Measurements from ENCODE around the gene TMEM44. TPM values are rescaled to one million over a fixed set of nuclear protein-coding genes. Genes with fewer than 3 reads are reported as not detected.

The TMEM44 gene
- total and polyA plus RNA-seq, 3 experiments from 2014 or later = 2.6 to 5.7 (median 3.0) TPM

GRCh38 chr3:194640829-194641228, 7.6 kb upstream of the TMEM44 start:
- Histone ChIP-seq H3K4me1 (ENCODE audit: insufficient read depth, low read length) (peaks cover 5% of the 10 kb centered on the region), H3K27ac (ENCODE audit: low read depth, low read length) (no peak overlapping the region), H3K36me3 (ENCODE audit: insufficient read depth, low read length) (peaks cover 36% of the 10 kb centered on the region), H3K27me3 (ENCODE audit: insufficient read depth, low read length, poor library complexity, severe bottlenecking) (no peaks in the 10 kb centered on the region), H3K4me3 (ENCODE audit: low read length) (no peak overlapping the region), H3K9me3 (ENCODE audit: low read length) (no peaks in the 10 kb centered on the region)
- H3K4me1 Mint-ChIP-seq = peaks cover 4 to 6% (median 5%) of the 10 kb centered on the region in 3 donors
- peak in 2 of 5 donors; percentile 14 to 58 for DNase-seq
- POLR2A ChIA-PET = no interaction called here
- CTCF ChIA-PET = interaction anchor here (0.7 kb wide), 1 partner anchor 620 kb away, joined by 3 read pairs; no protein-coding TSS in a partner anchor
- H3K27me3 Mint-ChIP-seq = no peaks in the 10 kb centered on the region
- no peak overlapping the region for H3K27ac Mint-ChIP-seq
- H3K4me3 Mint-ChIP-seq = peak overlapping the region in 1 of 7 donors; percentile 34
- H3K9me3 Mint-ChIP-seq = no peaks in the 10 kb centered on the region
- peaks cover 16 to 56% (median 22%) of the 10 kb centered on the region in 3 donors for H3K36me3 Mint-ChIP-seq

DNA sequence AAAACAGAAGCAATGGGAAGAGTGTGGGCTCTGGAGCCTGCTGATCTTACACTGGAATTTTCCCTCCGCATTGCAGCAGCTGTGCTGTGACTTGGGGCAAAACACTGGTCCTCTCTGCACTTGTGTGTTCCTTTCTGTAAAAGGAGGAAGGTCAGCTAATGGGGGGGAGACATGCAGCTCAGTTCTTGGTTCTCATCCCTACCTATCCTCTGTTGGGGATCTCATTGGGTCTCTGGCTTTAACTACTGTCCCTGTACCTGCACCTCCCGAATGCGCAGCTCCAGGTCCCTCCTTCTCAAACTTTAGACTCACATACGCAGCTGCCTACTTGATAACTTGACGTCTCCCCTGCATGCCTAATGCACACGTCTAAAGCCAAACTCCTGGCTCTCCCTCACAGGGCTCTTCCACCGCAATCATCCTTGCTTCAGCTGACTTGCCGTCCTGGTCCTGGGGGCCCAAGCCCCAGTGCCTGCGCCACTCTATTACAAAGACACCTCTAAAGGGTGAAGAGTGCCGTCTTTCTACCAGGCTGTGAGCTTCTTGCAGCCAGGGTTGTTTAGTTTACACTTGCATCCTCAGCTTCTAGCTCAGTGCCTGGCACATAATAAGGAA, 5.9 kb upstream of the TMEM44 start:
- POLR2A ChIA-PET = no interaction called here
- Mint-ChIP-seq H3K4me3 (peak overlapping the region in 1 of 7 donors; percentile 38), H3K36me3 (peaks cover 9 to 42% (median 14%) of the 10 kb centered on the region in 3 donors), H3K4me1 (peaks cover 6 to 7% (median 7%) of the 10 kb centered on the region in 3 donors), H3K27ac (no peak overlapping the region), H3K9me3 (no peaks in the 10 kb centered on the region), H3K27me3 (no peaks in the 10 kb centered on the region)
- no peak overlapping the region for H3K27ac ChIP-seq (ENCODE audit: low read depth, low read length)
- H3K4me3 ChIP-seq (ENCODE audit: low read length) = no peak overlapping the region
- DNase-seq = no peak
- H3K36me3 ChIP-seq (ENCODE audit: insufficient read depth, low read length) = peaks cover 21% of the 10 kb centered on the region
- H3K27me3 ChIP-seq (ENCODE audit: insufficient read depth, low read length, poor library complexity, severe bottlenecking) = no peaks in the 10 kb centered on the region
- H3K4me1 ChIP-seq (ENCODE audit: insufficient read depth, low read length) = peaks cover 5% of the 10 kb centered on the region
- CTCF ChIA-PET = interaction anchor here (1.1 kb wide), 1 partner anchor 14 kb away, joined by 3 read pairs; no protein-coding TSS in a partner anchor
- no peaks in the 10 kb centered on the region for H3K9me3 ChIP-seq (ENCODE audit: low read length)

DNA sequence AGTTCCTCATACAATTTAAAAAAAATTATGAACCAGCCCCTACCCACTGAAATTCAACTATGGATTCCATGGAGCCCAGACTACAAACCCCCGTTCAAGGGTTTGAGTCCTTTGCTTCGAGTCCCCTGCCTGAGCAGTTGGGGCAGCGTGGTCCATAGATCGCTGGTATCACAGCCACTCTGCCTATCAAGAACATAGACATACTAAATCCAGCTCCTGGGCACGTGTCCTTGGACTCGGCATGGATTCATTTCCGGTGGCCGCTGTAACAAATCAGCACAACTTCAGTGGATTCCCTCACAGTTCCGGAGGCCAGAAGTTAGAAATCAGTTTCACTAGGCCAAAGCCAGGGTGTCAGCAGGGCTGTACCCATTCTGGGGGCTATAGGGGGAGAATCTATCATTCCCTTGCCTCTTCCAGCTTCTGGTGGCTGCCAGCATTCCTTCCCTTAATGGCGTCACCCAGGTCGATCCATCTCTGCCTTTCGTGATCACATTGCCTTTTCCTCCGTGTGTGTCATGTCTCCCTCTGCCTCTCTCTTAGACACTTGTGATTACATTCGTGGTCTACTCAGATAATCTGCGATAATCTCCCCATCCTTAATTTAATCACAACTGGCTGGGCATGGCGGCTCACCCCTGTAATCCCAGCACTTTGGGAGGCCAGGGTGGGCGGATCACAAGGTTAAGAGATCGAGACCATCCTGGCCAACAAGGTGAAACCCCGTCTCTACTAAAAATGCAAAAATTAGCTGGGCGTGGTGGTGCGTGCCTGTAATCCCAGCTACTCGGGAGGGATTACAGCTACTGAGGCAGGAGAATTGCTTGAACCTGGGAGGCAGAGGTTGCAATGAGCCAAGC, 4.6 kb upstream of the TMEM44 start:
- POLR2A ChIA-PET = no interaction called here
- Mint-ChIP-seq H3K27ac (peak overlapping the region in 2 of 8 donors; percentile 9 to 18), H3K27me3 (no peaks in the 10 kb centered on the region), H3K9me3 (no peaks in the 10 kb centered on the region), H3K4me3 (peak overlapping the region in 1 of 7 donors; percentile 34), H3K4me1 (peaks cover 11 to 13% (median 11%) of the 10 kb centered on the region in 3 donors), H3K36me3 (peaks cover 9 to 30% (median 11%) of the 10 kb centered on the region in 3 donors)
- Histone ChIP-seq H3K27ac (ENCODE audit: low read depth, low read length) (no peak overlapping the region), H3K27me3 (ENCODE audit: insufficient read depth, low read length, poor library complexity, severe bottlenecking) (no peaks in the 10 kb centered on the region), H3K4me1 (ENCODE audit: insufficient read depth, low read length) (peaks cover 5% of the 10 kb centered on the region), H3K4me3 (ENCODE audit: low read length) (no peak overlapping the region), H3K36me3 (ENCODE audit: insufficient read depth, low read length) (peaks cover 10% of the 10 kb centered on the region), H3K9me3 (ENCODE audit: low read length) (no peaks in the 10 kb centered on the region)
- CTCF ChIA-PET = interaction anchor here (1.1 kb wide), 1 partner anchor 13 kb away, joined by 3 read pairs; no protein-coding TSS in a partner anchor
- DNase-seq = no peak

- Mint-ChIP-seq H3K27me3 (no peaks in the 10 kb centered on the region), H3K4me1 (peaks cover 13 to 20% (median 14%) of the 10 kb centered on the region in 3 donors), H3K9me3 (no peaks in the 10 kb centered on the region), H3K27ac (peak overlapping the region in 3 of 8 donors; percentile 9 to 88 (median 40)), H3K4me3 (peak overlapping the region in 2 of 7 donors; percentile 34 to 71), H3K36me3 (peaks cover 6 to 23% (median 8%) of the 10 kb centered on the region in 3 donors)
- Histone ChIP-seq H3K36me3 (ENCODE audit: insufficient read depth, low read length) (peaks cover 7% of the 10 kb centered on the region), H3K27ac (ENCODE audit: low read depth, low read length) (no peak overlapping the region), H3K4me1 (ENCODE audit: insufficient read depth, low read length) (peaks cover 12% of the 10 kb centered on the region), H3K9me3 (ENCODE audit: low read length) (no peaks in the 10 kb centered on the region), H3K4me3 (ENCODE audit: low read length) (no peak overlapping the region), H3K27me3 (ENCODE audit: insufficient read depth, low read length, poor library complexity, severe bottlenecking) (no peaks in the 10 kb centered on the region)
- CTCF ChIA-PET = no interaction called here
- DNase-seq = no peak
- POLR2A ChIA-PET = no interaction called here
Observed at GRCh38 chr3:194637066-194637465, 3.8 kb upstream of the TMEM44 start.

DNA sequence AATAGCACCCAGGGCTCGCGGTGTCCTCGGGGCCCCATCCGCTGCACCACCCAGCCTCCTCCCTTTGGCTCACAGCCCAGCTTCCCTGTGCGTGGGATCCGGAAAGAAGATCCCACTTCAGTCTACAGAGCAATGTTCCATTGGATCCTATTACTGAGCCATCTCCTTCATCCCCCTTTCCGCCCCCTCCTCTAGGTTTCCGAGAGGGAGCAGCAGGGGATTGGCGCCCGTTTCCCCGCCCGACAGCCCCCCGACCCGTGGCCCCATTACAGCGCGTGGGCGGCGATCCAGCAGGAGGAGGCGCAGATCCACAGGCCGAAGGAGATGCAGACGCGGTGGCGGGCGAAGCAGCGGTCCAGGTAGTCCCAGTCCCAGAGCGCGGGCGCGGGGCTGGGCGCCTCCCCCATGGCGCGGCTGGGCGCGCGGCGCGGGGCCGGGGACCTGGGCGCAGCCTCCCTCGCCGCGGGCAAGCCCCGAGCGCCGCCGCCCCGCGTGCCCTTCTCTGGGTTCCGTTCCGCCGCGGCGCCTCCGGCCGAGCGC, 340 bp downstream of the TMEM44 start:
- H3K9me3 Mint-ChIP-seq = no peaks in the 10 kb centered on the region
- H3K4me1 Mint-ChIP-seq = peaks cover 11 to 19% (median 11%) of the 10 kb centered on the region in 3 donors
- ChIA-PET POLR2A (interaction anchor here (0.7 kb wide), 1 partner anchor 628 kb away, joined by 3 read pairs; no protein-coding TSS in a partner anchor), CTCF (interaction anchor here (1.0 to 1.9 kb wide), 4 partner anchors 10 to 55 kb away, joined by 3 to 9 read pairs (median 5); no protein-coding TSS in a partner anchor)
- H3K4me3 Mint-ChIP-seq = peak overlapping the region; percentile 83 to 91 (median 86)
- no peak overlapping the region for H3K27ac ChIP-seq (ENCODE audit: low read depth, low read length)
- H3K36me3 Mint-ChIP-seq = no peaks in the 10 kb centered on the region
- H3K9me3 ChIP-seq (ENCODE audit: low read length) = no peaks in the 10 kb centered on the region
- no peaks in the 10 kb centered on the region for H3K36me3 ChIP-seq (ENCODE audit: insufficient read depth, low read length)
- DNase-seq = no peak
- no peaks in the 10 kb centered on the region for H3K27me3 Mint-ChIP-seq
- peak overlapping the region in 4 of 8 donors; percentile 54 to 83 (median 59) for H3K27ac Mint-ChIP-seq
- no peaks in the 10 kb centered on the region for H3K27me3 ChIP-seq (ENCODE audit: insufficient read depth, low read length, poor library complexity, severe bottlenecking)
- peak overlapping the region; percentile 59 for H3K4me3 ChIP-seq (ENCODE audit: low read length)
- H3K4me1 ChIP-seq (ENCODE audit: insufficient read depth, low read length) = peaks cover 7% of the 10 kb centered on the region

- DNase-seq = no peak
- Mint-ChIP-seq H3K9me3 (no peaks in the 10 kb centered on the region), H3K27me3 (no peaks in the 10 kb centered on the region), H3K36me3 (no peaks in the 10 kb centered on the region), H3K4me3 (peak overlapping the region; percentile 83 to 89 (median 86)), H3K27ac (peak overlapping the region in 4 of 8 donors; percentile 54 to 83 (median 59)), H3K4me1 (peaks cover 11 to 19% (median 11%) of the 10 kb centered on the region in 3 donors)
- Histone ChIP-seq H3K27ac (ENCODE audit: low read depth, low read length) (no peak overlapping the region), H3K4me3 (ENCODE audit: low read length) (peak overlapping the region; percentile 59), H3K4me1 (ENCODE audit: insufficient read depth, low read length) (peaks cover 7% of the 10 kb centered on the region), H3K9me3 (ENCODE audit: low read length) (no peaks in the 10 kb centered on the region), H3K27me3 (ENCODE audit: insufficient read depth, low read length, poor library complexity, severe bottlenecking) (no peaks in the 10 kb centered on the region), H3K36me3 (ENCODE audit: insufficient read depth, low read length) (no peaks in the 10 kb centered on the region)
- POLR2A ChIA-PET = no interaction called here
- CTCF ChIA-PET = interaction anchor here (1.9 kb wide), 1 partner anchor 55 kb away, joined by 9 read pairs; no protein-coding TSS in a partner anchor
Observed at GRCh38 chr3:194632226-194632808, 902 bp downstream of the TMEM44 start.

GRCh38 chr3:194631696-194632095, 1.5 kb downstream of the TMEM44 start:
- Histone ChIP-seq H3K27ac (ENCODE audit: low read depth, low read length) (no peak overlapping the region), H3K27me3 (ENCODE audit: insufficient read depth, low read length, poor library complexity, severe bottlenecking) (no peaks in the 10 kb centered on the region), H3K4me1 (ENCODE audit: insufficient read depth, low read length) (peaks cover 7% of the 10 kb centered on the region), H3K9me3 (ENCODE audit: low read length) (no peaks in the 10 kb centered on the region), H3K36me3 (ENCODE audit: insufficient read depth, low read length) (no peaks in the 10 kb centered on the region), H3K4me3 (ENCODE audit: low read length) (no peak overlapping the region)
- Mint-ChIP-seq H3K4me3 (peak overlapping the region; percentile 83 to 89 (median 86)), H3K36me3 (no peaks in the 10 kb centered on the region), H3K4me1 (peaks cover 11 to 19% (median 11%) of the 10 kb centered on the region in 3 donors), H3K9me3 (no peaks in the 10 kb centered on the region), H3K27me3 (no peaks in the 10 kb centered on the region), H3K27ac (peak overlapping the region in 1 of 8 donors; percentile 65)
- no peak for DNase-seq
- ChIA-PET POLR2A (no interaction called here), CTCF (no interaction called here)

Measured in CD8-positive, alpha-beta memory T cell (primary cell).